Muscle of leg (tissue), 11 donors: ENCODE measurements around the gene POLDIP3. TPM values are rescaled to one million over a fixed set of nuclear protein-coding genes. Genes with fewer than 3 reads are reported as not detected.

Experiments
- DNase-seq: peaks from one replicate; pipeline ENCODE4 v3.0.0; 2013
- H3K27ac ChIP-seq: one replicate; pipeline ENCODE4 v1.5.1; 2013; ENCODE audit warnings: mild to moderate bottlenecking, low read length, control low read depth
- H3K27me3 ChIP-seq: one replicate; pipeline ENCODE4 v1.6.1; 2013; ENCODE audit warnings: low read length; ENCODE audit not compliant: control insufficient read depth, insufficient read depth
- H3K36me3 ChIP-seq: one replicate; pipeline ENCODE4 v1.6.1; 2013; ENCODE audit warnings: low read length; ENCODE audit not compliant: control insufficient read depth, insufficient read depth
- H3K4me1 ChIP-seq: one replicate; pipeline ENCODE4 v1.6.1; 2013; ENCODE audit warnings: low read length; ENCODE audit not compliant: control insufficient read depth, insufficient read depth
- H3K4me3 ChIP-seq: one replicate; pipeline ENCODE4 v1.5.1; 2013; ENCODE audit warnings: low read length, control low read depth
- H3K9me3 ChIP-seq: replicated peaks from 2 replicates; pipeline ENCODE4 v1.6.1; 2013; ENCODE audit warnings: low read depth, low read length; ENCODE audit not compliant: control insufficient read depth
- WGBS: methylation state at CpG from one replicate; pipeline ENCODE4 v1.1.5; 2013; ENCODE audit warnings: missing lambda C conversion rate; ENCODE audit not compliant: insufficient coverage; 5-methylcytosine and 5-hydroxymethylcytosine counted together
- polyA plus RNA-seq, 8 donors: library from polyadenylated mRNA; unstranded; fragments of 120-200 nt; gene quantifications; one replicate each; pipeline versions ENCODE4 v1.2.1 to v1.2.3, GENCODE V29; 2013; ENCODE audit warnings: inconsistent platforms in 1 of 8, low replicate concordance in 1 of 8; ENCODE audit not compliant: insufficient read length in 8 of 8, insufficient read depth in 1 of 8
- total RNA-seq: library from RNA; stranded (reverse); fragments of 120-200 nt; gene quantifications from one replicate; pipeline ENCODE4 v1.2.4, GENCODE V29; 2013

POLDIP3 gene
- total and polyA plus RNA-seq, 9 donors, result 32.8 to 68.5 (median 57.7) TPM

DNA sequence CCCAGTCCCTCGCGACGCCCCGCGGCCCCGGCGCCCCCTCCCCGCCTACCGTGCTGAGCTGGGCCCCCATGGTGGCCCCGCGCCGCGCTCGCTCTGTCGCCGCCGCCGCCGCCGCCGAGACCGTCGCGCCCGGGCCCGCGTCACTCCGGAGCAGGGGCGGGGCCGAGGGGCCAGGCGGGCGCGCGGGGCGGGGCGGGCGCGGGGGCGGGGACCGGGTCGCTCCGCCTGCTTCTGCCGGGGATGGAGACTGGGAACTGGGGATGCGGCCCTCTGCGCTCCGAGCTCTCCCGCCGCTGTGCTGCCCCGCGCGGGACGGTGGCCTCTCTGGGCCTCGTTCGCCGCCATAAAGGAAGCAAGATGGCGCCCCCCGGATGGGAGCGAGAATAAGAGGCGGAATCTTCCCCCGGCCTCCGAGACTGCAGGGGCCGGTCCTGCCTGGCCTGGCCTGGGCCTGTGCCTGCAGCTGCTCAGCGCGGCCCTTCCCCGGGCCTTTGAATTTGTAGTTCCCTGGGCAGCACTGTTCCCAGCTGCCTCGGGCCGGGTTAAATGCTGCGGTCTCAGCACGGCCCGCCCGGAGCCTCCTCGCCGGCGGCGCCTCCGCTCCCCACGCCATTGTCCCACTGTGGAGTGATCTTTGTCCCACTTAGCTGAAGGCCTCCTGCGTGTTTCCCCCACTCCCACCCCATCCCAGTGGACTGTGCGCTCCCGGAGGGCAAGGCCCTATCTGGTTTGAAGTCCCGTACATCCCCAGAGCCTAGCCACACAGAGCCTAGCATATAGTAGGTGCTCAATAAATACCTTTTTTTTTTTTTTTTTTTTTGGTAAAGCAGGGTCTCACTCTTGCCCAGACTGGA is 34.8 kb upstream of the POLDIP3 start, which contains the start of gene CYB5R3:
Gene CYB5R3 (minus strand): TSS at position 147 of the 854 bp plus-strand sequence. CDS start 77 bp downstream, at position 70.
- WGBS, result under 1% methylated on average over 51 of the region's 81 CpGs
- no peaks in the 10 kb centered on the region for H3K9me3 ChIP-seq

GRCh38 chr22:42648368-42649245 is 33.9 kb upstream of the POLDIP3 start:
- under 1% methylated on average over 45 of the region's 49 CpGs for WGBS
- Histone ChIP-seq H3K27me3 (no peaks in the 10 kb centered on the region), H3K9me3 (no peaks in the 10 kb centered on the region), H3K27ac (peak overlapping the region; percentile 81), H3K4me1 (peaks cover 57% of the 10 kb centered on the region), H3K36me3 (peaks cover 3% of the 10 kb centered on the region), H3K4me3 (peak overlapping the region; percentile 87)
- peak; percentile 58 for DNase-seq

More for the DNA sequence above, 34.8 kb upstream of the POLDIP3 start, which contains the start of gene CYB5R3:
- Histone ChIP-seq H3K27ac (peak within 1 kb of the TSS; percentile 95), H3K36me3 (peaks cover 3% of the 10 kb centered on the region), H3K27me3 (no peaks in the 10 kb centered on the region), H3K4me3 (peak within 1 kb of the TSS; percentile 87), H3K4me1 (peaks cover 49% of the 10 kb centered on the region)
- DNase-seq, result peak; percentile 92

GRCh38 chr22:42648017-42648367 is 33.3 kb upstream of the POLDIP3 start:
- WGBS, result 33% methylated on average over 1 of the region's 4 CpGs
- peaks cover 63% of the 10 kb centered on the region for H3K4me1 ChIP-seq

GRCh38 chr22:42646569-42647525 is 32.2 kb upstream of the POLDIP3 start:
- Histone ChIP-seq H3K4me3 (peak overlapping the region; percentile 2), H3K9me3 (no peaks in the 10 kb centered on the region), H3K36me3 (peaks cover 7% of the 10 kb centered on the region), H3K27ac (peak overlapping the region; percentile 93), H3K27me3 (no peaks in the 10 kb centered on the region), H3K4me1 (peaks cover 70% of the 10 kb centered on the region)
- no peak for DNase-seq
- 52% methylated on average over 10 of the region's 16 CpGs for WGBS

More at GRCh38 chr22:42648017-42648367, 33.3 kb upstream of the POLDIP3 start:
- DNase-seq, result no peak
- peaks cover 4% of the 10 kb centered on the region for H3K36me3 ChIP-seq
- H3K27me3 ChIP-seq, result no peaks in the 10 kb centered on the region
- H3K27ac ChIP-seq, result peak overlapping the region; percentile 81
- peak overlapping the region; percentile 87 for H3K4me3 ChIP-seq
- no peaks in the 10 kb centered on the region for H3K9me3 ChIP-seq

GRCh38 chr22:42645938-42646568 is 31.4 kb upstream of the POLDIP3 start:
- Histone ChIP-seq H3K27me3 (no peaks in the 10 kb centered on the region), H3K9me3 (no peaks in the 10 kb centered on the region), H3K4me3 (no peak overlapping the region), H3K4me1 (peaks cover 70% of the 10 kb centered on the region), H3K27ac (peak overlapping the region; percentile 93), H3K36me3 (peaks cover 7% of the 10 kb centered on the region)
- WGBS, result 59% methylated on average over 10 of the region's 13 CpGs
- peak; percentile 50 for DNase-seq

- peak; percentile 83 for DNase-seq
- Histone ChIP-seq H3K27ac (peak overlapping the region; percentile 93), H3K27me3 (no peaks in the 10 kb centered on the region), H3K4me1 (peaks cover 70% of the 10 kb centered on the region), H3K4me3 (no peak overlapping the region), H3K9me3 (no peaks in the 10 kb centered on the region), H3K36me3 (peaks cover 7% of the 10 kb centered on the region)
- 37% methylated on average over 17 of the region's 19 CpGs for WGBS
Observed at GRCh38 chr22:42645341-42645937, 30.8 kb upstream of the POLDIP3 start.

DNA sequence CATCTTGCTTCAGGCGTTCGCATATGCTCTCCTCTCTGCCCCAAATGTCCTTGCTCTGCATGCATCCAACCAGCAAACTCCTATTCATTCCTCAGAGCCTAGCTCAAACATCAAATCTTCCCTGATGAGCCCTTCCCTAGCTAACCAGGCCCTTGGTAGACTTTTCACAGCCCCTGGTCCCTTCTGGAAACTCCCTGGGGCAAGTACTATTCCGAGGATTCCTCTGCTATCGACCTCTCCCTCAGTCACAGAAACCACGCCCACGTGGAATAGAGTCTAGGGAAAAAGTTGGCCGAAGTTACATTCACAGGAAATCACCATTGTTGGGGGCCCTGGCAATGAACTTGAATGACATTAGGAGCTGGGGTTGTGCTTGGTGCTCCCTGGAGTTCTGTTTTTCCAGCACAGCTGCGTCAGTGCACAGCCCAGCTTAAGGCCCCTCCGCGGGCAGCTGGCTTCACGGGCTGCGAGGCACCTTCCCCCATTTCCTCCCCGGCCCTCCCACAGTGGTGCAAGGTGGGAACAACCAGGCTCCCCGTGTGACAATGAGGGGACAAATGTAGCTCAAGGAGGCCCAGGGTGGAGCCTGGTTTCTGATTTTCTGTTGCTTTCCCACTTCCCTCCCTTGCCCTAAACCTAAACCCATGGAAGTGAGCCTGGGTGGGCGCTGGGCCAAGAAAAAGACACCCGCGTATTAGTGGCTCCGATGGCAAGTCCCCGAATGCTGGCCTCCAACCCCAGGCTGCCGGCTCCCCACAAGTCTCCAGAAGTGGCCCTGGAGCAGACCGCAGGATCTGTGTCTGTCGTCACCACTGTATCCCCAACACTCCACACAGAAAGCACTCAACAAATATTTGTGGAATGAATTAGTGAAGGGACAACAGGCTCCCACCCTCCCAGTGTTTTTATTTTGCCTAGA is 30.0 kb upstream of the POLDIP3 start:
- 26% methylated on average over 9 of the region's 22 CpGs for WGBS
- no peaks in the 10 kb centered on the region for H3K9me3 ChIP-seq
- H3K4me1 ChIP-seq, result peaks cover 66% of the 10 kb centered on the region
- peaks cover 7% of the 10 kb centered on the region for H3K36me3 ChIP-seq
- DNase-seq, result peak; percentile 86
- peak overlapping the region; percentile 2 for H3K4me3 ChIP-seq
- H3K27ac ChIP-seq, result peak overlapping the region; percentile 93
- no peaks in the 10 kb centered on the region for H3K27me3 ChIP-seq

DNA sequence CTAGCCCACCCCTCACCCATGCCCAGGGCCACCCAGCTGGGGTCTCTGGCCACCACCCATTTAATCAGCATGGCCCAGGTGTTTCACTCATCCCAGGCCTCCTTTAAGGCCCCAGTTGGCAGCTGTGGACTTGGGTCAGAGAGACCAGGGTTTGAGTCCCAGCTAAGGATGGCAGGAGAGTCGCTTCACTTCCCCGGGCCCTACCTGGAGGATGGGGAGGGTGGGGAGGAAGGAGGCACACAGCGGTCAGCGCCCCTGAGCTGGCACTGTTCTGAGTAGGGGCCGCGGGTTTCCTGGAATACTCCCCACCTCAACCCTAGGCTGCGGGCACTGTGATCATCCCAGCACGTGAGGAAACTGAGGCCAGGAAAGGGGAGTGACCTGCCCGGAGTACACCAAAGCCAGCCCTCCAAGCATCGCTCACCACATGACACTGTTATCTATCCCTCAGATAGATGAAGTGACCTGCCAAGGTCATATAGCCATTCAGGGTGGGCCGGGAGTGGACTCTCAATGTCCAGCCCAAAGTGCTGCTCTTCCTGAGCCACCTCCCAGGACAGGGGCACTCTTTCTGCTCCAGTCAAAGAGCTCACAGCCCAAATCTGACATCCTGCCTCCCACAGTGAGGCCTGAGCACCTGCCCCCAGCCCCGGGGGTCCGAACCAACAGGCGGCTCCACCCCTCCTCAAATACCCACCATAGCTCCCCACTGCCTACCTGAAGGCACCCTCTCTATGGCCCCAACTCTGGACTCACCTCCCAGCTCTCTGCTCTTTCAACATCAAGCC is 29.1 kb upstream of the POLDIP3 start:
- H3K4me1 ChIP-seq, result peaks cover 63% of the 10 kb centered on the region
- H3K27me3 ChIP-seq, result no peaks in the 10 kb centered on the region
- no peak for DNase-seq
- 85% methylated on average over 7 of the region's 14 CpGs for WGBS
- peak overlapping the region; percentile 93 for H3K27ac ChIP-seq
- H3K9me3 ChIP-seq, result no peaks in the 10 kb centered on the region
- H3K36me3 ChIP-seq, result peaks cover 7% of the 10 kb centered on the region
- no peak overlapping the region for H3K4me3 ChIP-seq
